NB4 (cell line): ENCODE data around the gene CHI3L1.

Experiments used
- DNase-seq: peaks from one replicate; pipeline ENCODE4 v3.0.0; 2010; ENCODE audit warnings: low read depth
- H3K4me3 ChIP-seq: one replicate; pipeline ENCODE4 v1.5.1; 2011; ENCODE audit warnings: mild to moderate bottlenecking, low read depth, low read length, moderate library complexity
- CTCF ChIP-seq: IDR thresholded peaks from one replicate; pipeline ENCODE4 v1.5.1; 2012; ENCODE audit warnings: low read depth, low read length
- MAX ChIP-seq: IDR thresholded peaks from 2 replicates; pipeline ENCODE4 v1.6.1; 2011; ENCODE audit warnings: low read depth, low read length
- MYC ChIP-seq: IDR thresholded peaks from 2 replicates; pipeline ENCODE4 v1.6.1; 2011; ENCODE audit warnings: low read depth, low read length
- POLR2A ChIP-seq: IDR thresholded peaks from 2 replicates; pipeline ENCODE4 v1.6.1; 2011; ENCODE audit warnings: mild to moderate bottlenecking; ENCODE audit not compliant: insufficient read length; ENCODE audit errors: extremely low read depth

CHI3L1 gene

GRCh38 chr1:203135636-203136305, 50.7 kb downstream of the CHI3L1 start:
- DNase-seq, result peak; percentile 82
- no peak for TF ChIP-seq CTCF
- no peak for TF ChIP-seq MYC
- TF ChIP-seq POLR2A, result no peak
- TF ChIP-seq MAX, result no peak
- no peak overlapping the region for H3K4me3 ChIP-seq

GRCh38 chr1:203133970-203134725, 52.4 kb downstream of the CHI3L1 start:
- TF ChIP-seq MYC (no peak), CTCF (no peak), MAX (no peak), POLR2A (no peak)
- DNase-seq, result peak; percentile 81
- no peak overlapping the region for H3K4me3 ChIP-seq

GRCh38 chr1:203131548-203132200, 54.8 kb downstream of the CHI3L1 start:
- TF ChIP-seq CTCF (no peak), MYC (no peak), POLR2A (no peak), MAX (no peak)
- no peak overlapping the region for H3K4me3 ChIP-seq
- no peak for DNase-seq

GRCh38 chr1:203130358-203130985, 56.0 kb downstream of the CHI3L1 start:
- TF ChIP-seq CTCF (no peak), MYC (no peak), MAX (no peak), POLR2A (no peak)
- H3K4me3 ChIP-seq, result no peak overlapping the region
- DNase-seq, result no peak

- TF ChIP-seq CTCF, result no peak
- no peak for TF ChIP-seq MAX
- TF ChIP-seq POLR2A, result no peak
- no peak for TF ChIP-seq MYC
- no peak for DNase-seq
- no peak overlapping the region for H3K4me3 ChIP-seq
Measured at GRCh38 chr1:203129501-203130231, 56.8 kb downstream of the CHI3L1 start.
